ENCODE data around the gene BBS7. TPM values are rescaled to one million over a fixed set of nuclear protein-coding genes. Genes with fewer than 3 reads are reported as not detected.

Gene BBS7
- total RNA-seq, 2 donors from 2014 or later: 10.1 to 17.1 TPM

GRCh38 chr4:121777625-121778024 is 92.6 kb downstream of the BBS7 start:
- Histone ChIP-seq H3K27me3 (replicated peaks; ENCODE audit: insufficient read depth) (no peaks in the 10 kb centered on the region), H3K36me3 (no peaks in the 10 kb centered on the region), H3K4me3 (no peak overlapping the region), H3K4me1 (replicated peaks) (no peaks in the 10 kb centered on the region), H3K27ac (no peak overlapping the region), H3K9me3 (no peaks in the 10 kb centered on the region)
- DNase-seq (ENCODE audit: low spot score): no peak
- TF ChIP-seq POLR2AphosphoS5 (IDR thresholded peaks at IDR 0.05) (no peak), CTCF (IDR thresholded peaks at IDR 0.05) (no peak), POLR2A (IDR thresholded peaks at IDR 0.05) (no peak)
- intact Hi-C loops (cut with DNase I): no loop called here
- WGBS: 18% methylated on average over 3 of the region's 3 CpGs

GRCh38 chr4:121776610-121777401 is 93.5 kb downstream of the BBS7 start:
- no peak for DNase-seq (ENCODE audit: low spot score)
- Histone ChIP-seq H3K9me3 (no peaks in the 10 kb centered on the region), H3K4me1 (replicated peaks) (no peaks in the 10 kb centered on the region), H3K4me3 (no peak overlapping the region), H3K27me3 (replicated peaks; ENCODE audit: insufficient read depth) (no peaks in the 10 kb centered on the region), H3K36me3 (no peaks in the 10 kb centered on the region), H3K27ac (no peak overlapping the region)
- no peak for TF ChIP-seq POLR2AphosphoS5 (IDR thresholded peaks at IDR 0.05)
- no peak for TF ChIP-seq CTCF (IDR thresholded peaks at IDR 0.05)
- TF ChIP-seq POLR2A (IDR thresholded peaks at IDR 0.05): no peak
- 79% methylated on average over 6 of the region's 6 CpGs for WGBS
- intact Hi-C loops (cut with DNase I): no loop called here

Other genes starting within 250 kb of the BBS7 start
- gene ANXA5, start 173.5 kb downstream of the BBS7 start, total RNA-seq: 100 to 1,000 TPM; 251 to 263 TPM
- gene SMIM43, start 105.3 kb downstream of the BBS7 start, total RNA-seq: not detected
- 10 to 100 TPM; 17.1 to 40.1 TPM for gene EXOSC9, start 69.2 kb downstream of the BBS7 start, total RNA-seq
- gene CCNA2, start 46.6 kb downstream of the BBS7 start, total RNA-seq: 1 to 10 TPM; 3.5 to 4.1 TPM
- 1 to 10 TPM in 1 of 2 donors, not detected in 1; 1.5 TPM for gene TRPC3, start 81.6 kb upstream of the BBS7 start, total RNA-seq